Choroid plexus epithelial cell (primary cell): ENCODE results near the gene EQTN.

ENCODE experiments used
- DNase-seq: peaks from one replicate; pipeline ENCODE4 v3.0.0-alpha.2; 2010; ENCODE audit warnings: low read depth
- H3K4me3 ChIP-seq: 2 replicates; pipeline ENCODE4 v1.5.1; 2011; ENCODE audit warnings: low read depth, mild to moderate bottlenecking, control low read depth, low read length, moderate library complexity
- CTCF ChIP-seq: conservative IDR thresholded peaks from 2 replicates; pipeline ENCODE4 v1.5.1; 2011; ENCODE audit warnings: low read depth, mild to moderate bottlenecking, control low read depth, inconsistent platforms, low read length, moderate library complexity

The EQTN gene

GRCh38 chr9:27297050-27297449, at the start of gene EQTN:
TSS of gene EQTN (minus strand) at chr9:27297150. CDS start at chr9:27297055, 95 bp downstream.
- no peak for DNase-seq
- no peak for TF ChIP-seq CTCF
- no peak within 1 kb of the TSS for H3K4me3 ChIP-seq

- no peak for DNase-seq
- no peak overlapping the region for H3K4me3 ChIP-seq
- TF ChIP-seq CTCF, result no peak
Observed at GRCh38 chr9:27344776-27345175, 47.8 kb upstream of the EQTN start.

GRCh38 chr9:27341545-27342294, 44.8 kb upstream of the EQTN start:
- TF ChIP-seq CTCF, result no peak
- no peak overlapping the region for H3K4me3 ChIP-seq
- DNase-seq, result no peak

GRCh38 chr9:27340961-27341511, 44.1 kb upstream of the EQTN start:
- DNase-seq, result peak; percentile 28
- TF ChIP-seq CTCF, result no peak
- no peak overlapping the region for H3K4me3 ChIP-seq

GRCh38 chr9:27340285-27340674, 43.3 kb upstream of the EQTN start:
- no peak overlapping the region for H3K4me3 ChIP-seq
- DNase-seq, result no peak
- TF ChIP-seq CTCF, result no peak

- H3K4me3 ChIP-seq, result no peak overlapping the region
- TF ChIP-seq CTCF, result no peak
- DNase-seq, result no peak
Observed at GRCh38 chr9:27339661-27340284, 42.8 kb upstream of the EQTN start.
